GM20000 (cell line): Measurements from ENCODE around the gene PLA2G10.
"Not testable (repeated sequence)": the region's sequence is repeated elsewhere in the genome, so short reads cannot be mapped to it uniquely, and the experiment has no call there.

Source experiments
- DNase-seq: peaks from one replicate; pipeline ENCODE4 v3.0.0; 2012; ENCODE audit warnings: low spot score
- TF ChIP-seq, protein P1 (sequence below): IDR thresholded peaks from 2 replicates; pipeline ENCODE4 v1.5.1; 2012; ENCODE audit warnings: mild to moderate bottlenecking, control low read depth; ENCODE audit errors: extremely low read depth, missing control alignments

Gene PLA2G10

GRCh38 chr16:14694129-14694528, at the start of gene PLA2G10:
Gene PLA2G10 (minus strand): TSS chr16:14694308. CDS start chr16:14694229, 79 bp downstream.
- DNase-seq, result not testable (repeated sequence)

GRCh38 chr16:14742273-14743128, 48.4 kb upstream of the PLA2G10 start, which contains the start of gene NPIPA2:
Gene NPIPA2 (plus strand): TSS chr16:14742533. CDS start chr16:14748066, 5,533 bp downstream.
- not testable (repeated sequence) for DNase-seq

- DNase-seq, result not testable (repeated sequence)
These were observed 47.7 kb upstream of the PLA2G10 start for GRCh38 chr16:14741794-14742193.

- DNase-seq, result not testable (repeated sequence)
These were observed 46.8 kb upstream of the PLA2G10 start for GRCh38 chr16:14740832-14741385.

DNA sequence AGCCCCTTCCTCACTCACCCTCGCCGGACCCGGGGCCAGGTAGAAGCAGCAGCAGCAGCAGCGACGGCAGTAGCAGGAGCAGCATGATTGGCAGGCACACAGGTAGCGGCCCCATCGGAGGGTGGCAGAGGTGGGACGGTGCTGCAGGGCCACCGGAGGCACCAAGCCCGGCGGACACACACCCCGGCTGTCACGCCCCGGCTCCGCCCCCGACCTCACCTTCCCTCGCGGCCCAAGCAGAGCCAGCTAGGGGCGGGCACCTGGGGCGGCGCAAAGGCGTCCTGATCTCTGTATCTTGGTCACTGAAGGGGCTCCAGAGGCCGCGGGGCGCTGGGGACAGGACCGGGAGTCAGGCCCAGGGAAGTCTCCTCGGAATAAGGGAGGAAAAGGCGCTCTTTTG, 39.1 kb upstream of the PLA2G10 start:
- not testable (repeated sequence) for DNase-seq

- DNase-seq, result not testable (repeated sequence)
These were observed 9.3 kb upstream of the PLA2G10 start, which contains the start of gene NPIPA3 for GRCh38 chr16:14703156-14704011. Gene NPIPA3 (plus strand): TSS chr16:14703411. CDS start chr16:14708944, 5,533 bp downstream.

DNA sequence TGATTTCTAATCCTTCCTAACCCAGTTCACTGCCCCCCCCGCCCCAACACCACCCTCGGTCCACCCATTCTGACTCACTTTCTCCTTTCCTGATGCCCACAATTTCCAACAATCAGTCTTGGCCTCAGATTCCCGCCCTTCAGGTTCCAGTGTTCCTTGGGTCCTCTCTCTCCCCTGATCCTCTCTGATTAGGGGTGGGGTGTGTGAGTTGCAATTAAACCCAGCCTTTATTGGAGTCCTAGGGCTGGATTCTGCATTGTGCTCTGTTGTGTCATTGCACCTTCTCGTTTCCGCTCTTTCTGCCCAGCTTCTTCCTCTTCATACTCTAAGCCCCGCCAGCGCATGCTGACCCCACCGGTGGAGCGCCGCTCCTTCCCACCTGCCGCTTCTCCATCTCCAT, 8.6 kb upstream of the PLA2G10 start:
- DNase-seq, result not testable (repeated sequence)

GRCh38 chr16:14701859-14702258, 7.8 kb upstream of the PLA2G10 start:
- not testable (repeated sequence) for DNase-seq

DNA sequence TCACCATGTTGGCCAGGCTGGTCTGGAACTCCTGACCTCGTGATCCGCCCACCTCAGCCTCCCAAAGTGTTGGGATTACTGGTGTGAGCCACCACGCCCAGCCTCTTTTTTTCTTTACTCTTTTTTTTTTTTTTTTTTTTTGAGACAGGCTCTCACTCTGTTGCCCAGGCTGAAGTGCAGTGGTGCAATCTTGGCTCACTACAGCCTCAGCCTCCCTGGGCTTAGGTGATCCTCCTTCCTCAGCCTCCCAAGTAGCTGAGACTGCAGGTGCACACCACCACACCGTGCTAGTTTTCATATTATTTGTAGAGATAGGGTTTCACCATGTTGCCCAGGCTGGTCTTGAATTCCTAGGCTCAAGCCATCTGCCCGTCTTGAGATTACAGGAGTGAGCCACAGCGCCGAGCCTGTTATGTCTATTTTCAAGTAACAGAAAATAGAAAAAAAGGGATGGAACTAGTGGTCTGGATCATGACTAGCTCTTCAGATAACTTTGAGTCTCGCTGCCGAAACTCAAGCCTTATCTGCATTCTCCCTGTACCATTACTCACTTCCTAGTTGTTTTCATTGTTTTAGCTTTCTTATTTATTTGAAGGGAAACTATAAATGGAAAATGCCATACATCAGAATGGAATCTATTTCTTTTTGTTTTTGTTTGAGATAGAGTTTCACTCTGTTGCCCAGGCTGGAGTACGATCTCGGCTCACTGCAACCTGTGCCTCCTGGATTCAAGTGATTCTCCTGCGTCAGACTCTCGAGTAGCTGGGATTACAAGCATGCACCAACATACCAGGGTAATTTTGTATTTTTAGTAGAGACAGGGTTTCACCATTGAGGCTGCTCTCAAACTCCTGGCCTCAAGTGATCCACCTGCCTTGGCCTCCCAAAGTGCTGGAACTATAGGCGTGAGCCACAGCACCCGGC, 8.0 kb downstream of the PLA2G10 start:
- DNase-seq, result not testable (repeated sequence)

GRCh38 chr16:14682121-14682520, 12.0 kb downstream of the PLA2G10 start:
- TF ChIP-seq, protein P1, sequence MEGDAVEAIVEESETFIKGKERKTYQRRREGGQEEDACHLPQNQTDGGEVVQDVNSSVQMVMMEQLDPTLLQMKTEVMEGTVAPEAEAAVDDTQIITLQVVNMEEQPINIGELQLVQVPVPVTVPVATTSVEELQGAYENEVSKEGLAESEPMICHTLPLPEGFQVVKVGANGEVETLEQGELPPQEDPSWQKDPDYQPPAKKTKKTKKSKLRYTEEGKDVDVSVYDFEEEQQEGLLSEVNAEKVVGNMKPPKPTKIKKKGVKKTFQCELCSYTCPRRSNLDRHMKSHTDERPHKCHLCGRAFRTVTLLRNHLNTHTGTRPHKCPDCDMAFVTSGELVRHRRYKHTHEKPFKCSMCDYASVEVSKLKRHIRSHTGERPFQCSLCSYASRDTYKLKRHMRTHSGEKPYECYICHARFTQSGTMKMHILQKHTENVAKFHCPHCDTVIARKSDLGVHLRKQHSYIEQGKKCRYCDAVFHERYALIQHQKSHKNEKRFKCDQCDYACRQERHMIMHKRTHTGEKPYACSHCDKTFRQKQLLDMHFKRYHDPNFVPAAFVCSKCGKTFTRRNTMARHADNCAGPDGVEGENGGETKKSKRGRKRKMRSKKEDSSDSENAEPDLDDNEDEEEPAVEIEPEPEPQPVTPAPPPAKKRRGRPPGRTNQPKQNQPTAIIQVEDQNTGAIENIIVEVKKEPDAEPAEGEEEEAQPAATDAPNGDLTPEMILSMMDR, result no peak
- no peak for DNase-seq

DNA sequence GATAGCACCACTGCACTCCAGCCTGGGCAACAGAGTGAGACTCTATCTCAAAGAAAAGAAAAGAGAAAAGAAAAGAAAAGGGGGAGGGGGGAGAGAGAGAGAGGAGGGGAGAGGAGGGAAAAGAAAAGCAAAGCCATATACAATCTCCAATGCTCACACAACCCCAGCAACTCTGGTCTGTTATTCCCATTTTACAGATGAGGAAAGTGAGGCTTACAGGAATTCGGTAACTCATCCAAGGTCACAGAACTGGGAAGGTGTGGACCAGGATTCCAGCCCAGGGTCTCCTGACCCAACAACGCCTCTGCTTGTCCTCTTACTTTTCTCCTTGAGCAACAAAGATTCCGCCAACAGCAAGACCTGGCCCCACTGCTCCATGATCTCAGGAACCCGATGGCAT, 13.0 kb downstream of the PLA2G10 start:
- no peak for DNase-seq
- TF ChIP-seq, protein P1, result no peak

DNA sequence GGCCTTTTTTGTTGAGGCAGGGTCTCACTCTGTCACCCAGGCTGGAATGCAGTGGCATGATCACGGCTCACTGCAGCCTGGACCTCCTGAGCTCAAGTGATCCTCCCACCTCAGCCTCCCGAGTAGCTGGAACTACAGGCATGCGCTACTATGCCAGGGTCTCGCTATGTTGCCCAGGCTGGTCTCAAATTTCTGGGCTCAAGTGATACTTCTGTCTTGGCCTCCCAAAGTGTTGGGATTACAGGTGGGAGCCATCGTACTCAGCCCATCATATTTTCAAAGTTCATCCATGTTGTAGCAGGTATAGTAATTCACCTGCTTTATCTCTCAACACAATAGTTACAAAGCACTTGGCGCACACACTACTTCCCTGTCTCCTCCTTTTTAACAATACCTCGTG, 13.7 kb downstream of the PLA2G10 start:
- not testable (repeated sequence) for DNase-seq
